D721Med (cell line): ENCODE data around the gene FOXO6.
A peak's percentile ranks its signal among the peaks of the same experiment; 100 is the strongest.

ENCODE experiments used
- DNase-seq: peaks from one replicate; pipeline ENCODE4 v3.0.0; 2011; ENCODE audit warnings: low spot score; ENCODE audit not compliant: insufficient read length
- FAIRE-seq: peaks from 2 replicates; lab custom pipeline; 2011; peaks lifted over from hg19 to GRCh38; lab: Jason Lieb, UNC
- CTCF ChIP-seq: IDR thresholded peaks from 2 replicates; pipeline ENCODE4 v1.5.1; 2012; ENCODE audit warnings: mild to moderate bottlenecking, control low read depth; ENCODE audit not compliant: insufficient read depth; ENCODE audit errors: missing control alignments

FOXO6 gene

DNA sequence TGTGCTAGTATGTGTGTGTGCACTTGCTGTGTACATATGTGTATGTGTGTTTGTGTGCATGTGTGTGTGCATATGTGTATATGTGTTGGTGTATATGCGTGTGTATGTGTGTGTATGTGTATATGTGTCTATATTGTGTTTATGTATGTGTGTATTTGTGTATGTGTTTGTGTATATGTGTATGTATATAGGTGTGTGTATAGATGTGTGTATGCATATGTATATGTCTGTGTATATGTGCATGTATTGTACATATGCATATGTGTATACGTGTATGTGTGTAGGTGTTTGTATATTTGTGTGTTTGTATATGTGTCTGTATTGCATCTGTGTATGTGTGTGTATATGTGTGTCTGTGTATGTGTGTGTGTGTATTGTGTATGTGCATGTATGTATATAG, 64.1 kb downstream of the FOXO6 start:
- DNase-seq: no peak
- peak; percentile 56 for FAIRE-seq

DNA sequence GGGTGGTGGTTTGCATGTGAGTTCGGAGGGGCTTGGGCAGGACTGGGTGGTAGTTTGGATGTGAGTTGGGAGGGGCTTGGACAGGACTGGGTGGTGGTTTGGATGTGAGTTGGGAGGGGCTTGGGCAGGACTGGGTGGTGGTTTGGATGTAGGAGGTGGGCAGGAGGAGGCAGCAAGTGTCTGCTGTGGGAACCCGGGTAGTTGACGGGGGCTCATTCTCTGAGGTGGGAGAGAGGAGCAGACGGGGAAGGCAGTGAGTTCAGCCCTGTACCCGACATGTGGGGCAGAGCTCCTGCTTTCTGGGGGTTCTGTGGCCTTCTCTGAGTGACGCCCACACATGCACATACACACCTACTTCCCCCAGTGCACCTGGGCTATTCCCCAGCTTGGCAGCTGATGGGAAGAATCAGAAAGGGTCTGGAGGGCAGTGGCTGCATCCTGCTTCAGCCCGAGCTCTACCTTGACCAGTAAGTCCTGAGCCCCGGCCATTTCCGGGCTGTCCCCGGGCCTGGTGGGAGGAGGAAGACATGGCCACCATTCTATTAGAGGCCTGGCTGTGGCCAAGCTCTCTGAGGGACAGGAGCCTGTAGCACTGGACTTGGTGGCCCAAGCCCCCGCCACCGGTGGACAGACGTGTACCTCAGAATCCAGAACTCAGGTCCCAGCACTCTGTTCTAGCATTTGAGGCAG, 65.1 kb downstream of the FOXO6 start:
- DNase-seq (no peak), FAIRE-seq (no peak)
- no peak for TF ChIP-seq CTCF

More for the DNA sequence above, 64.1 kb downstream of the FOXO6 start:
- no peak for TF ChIP-seq CTCF

GRCh38 chr1:41427122-41427913, 66.1 kb downstream of the FOXO6 start:
- TF ChIP-seq CTCF: no peak
- no peak for DNase-seq
- no peak for FAIRE-seq

DNA sequence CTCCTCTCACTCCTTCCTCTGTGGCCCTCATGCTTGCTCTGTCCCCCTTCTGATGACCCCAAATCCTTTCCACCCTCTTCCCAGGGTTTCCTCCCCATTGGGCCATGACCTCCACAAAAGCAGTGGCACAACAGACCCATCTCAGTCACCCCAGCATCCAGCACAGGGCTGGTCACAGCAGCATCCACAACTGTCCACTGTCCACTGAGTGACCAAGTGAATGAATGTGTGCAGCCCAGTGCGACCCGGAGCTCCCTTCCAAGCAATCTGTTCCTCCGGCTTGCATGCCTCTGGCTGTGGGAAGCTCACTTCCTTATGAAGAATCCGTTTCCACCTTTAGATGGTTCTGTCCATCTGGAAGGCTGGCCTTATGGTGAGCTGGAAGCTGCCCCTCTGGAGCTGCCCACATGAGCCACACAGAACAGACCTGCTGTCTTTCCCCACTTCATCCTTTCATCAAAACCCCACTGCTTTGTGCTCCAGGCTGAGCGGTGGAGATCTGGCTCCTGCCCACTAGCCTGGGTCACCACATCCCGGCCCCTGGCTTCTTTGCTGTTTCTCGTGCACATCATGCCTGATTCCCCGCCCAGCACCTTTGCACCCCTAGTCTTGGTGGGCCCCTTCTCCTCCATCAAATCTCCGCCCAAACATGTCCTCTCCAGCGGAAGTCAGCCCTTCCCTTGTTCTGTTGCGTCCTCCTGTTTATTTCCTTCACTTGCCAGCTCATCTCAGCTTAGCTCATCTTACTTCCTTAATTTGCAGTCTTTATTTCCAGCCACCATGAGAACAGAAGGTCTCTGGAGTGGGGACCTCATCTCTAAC, 66.9 kb downstream of the FOXO6 start:
- no peak for TF ChIP-seq CTCF
- DNase-seq (no peak), FAIRE-seq (no peak)

DNA sequence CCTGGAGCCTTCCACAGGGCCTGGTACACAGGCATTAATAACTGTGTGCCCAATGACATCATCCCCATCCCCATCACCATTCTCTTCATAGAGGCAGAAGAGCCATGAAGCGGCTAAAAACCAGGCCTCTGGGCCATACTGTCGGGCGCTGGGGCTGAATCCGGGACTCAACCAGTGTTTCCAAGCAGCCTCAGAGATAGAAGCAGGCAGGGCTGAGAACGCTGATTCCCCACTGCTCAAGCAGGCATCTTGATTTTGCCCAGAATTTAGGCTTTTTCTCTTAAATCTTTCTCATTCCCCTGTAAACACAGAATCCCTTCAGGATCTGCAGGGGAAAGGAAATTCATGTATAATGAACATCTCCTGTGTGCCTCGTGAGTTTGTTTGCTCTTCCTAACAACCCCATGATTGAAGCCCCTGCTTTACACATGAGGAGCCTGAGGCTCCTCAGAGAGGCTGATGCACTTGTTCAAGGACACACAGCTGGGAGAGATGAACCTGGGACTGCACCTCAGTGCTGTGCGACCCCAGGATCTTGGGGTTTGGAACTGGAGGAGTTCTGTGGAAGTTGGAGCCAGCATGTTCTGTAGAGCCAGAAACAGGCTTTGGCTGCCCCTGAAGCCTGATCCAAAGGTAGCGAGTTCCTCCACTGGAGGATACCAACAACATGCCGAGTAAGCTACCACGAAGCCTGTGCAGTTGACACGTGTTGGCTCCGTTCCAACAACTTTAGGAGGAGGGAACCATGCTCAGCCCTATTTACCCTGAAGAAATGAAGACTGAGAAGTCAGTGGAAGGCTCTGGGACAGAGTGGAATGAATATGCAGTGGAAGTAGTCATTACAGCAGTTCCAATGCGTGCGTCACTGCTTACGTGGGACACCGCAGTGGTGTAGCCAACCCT, 67.8 kb downstream of the FOXO6 start:
- FAIRE-seq (no peak), DNase-seq (no peak)
- TF ChIP-seq CTCF: no peak

DNA sequence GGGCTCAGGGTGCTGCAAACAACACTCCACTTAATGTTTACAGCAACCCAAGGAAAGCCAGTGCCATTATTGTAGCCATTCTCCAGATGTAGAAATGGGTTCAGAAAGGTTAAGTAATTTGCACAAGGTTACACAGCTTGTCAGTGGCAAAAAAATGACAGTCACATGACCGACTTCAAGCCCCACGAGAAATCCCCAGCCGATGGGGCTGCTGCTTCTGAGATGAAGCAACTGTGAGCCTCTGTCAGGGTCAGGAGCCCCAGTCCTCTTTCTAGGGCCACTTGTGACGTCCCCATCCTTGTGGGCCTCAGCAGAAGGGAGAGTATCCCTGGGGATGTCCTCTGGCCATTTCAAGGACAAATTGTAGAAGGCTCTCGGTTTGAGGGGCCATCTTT, 68.4 kb downstream of the FOXO6 start:
- DNase-seq (no peak), FAIRE-seq (no peak)
- TF ChIP-seq CTCF: no peak
